KOPT-K1 (cell line): ENCODE measurements around the gene RRP15.
A peak's percentile ranks its signal among the peaks of the same experiment; 100 is the strongest.

Experiments
- H3K27ac ChIP-seq: fragments of 200-600 bp; sonication (generic); 2 replicates; pipeline ENCODE4 v1.5.1; 2016; ENCODE audit warnings: antibody characterized with exemption, mild to moderate bottlenecking, low read depth, low read length; ENCODE audit not compliant: poor library complexity, severe bottlenecking
- H3K36me3 ChIP-seq: fragments of 200-600 bp; sonication (generic); 2 replicates; pipeline ENCODE4 v1.5.1; 2017; ENCODE audit warnings: antibody characterized with exemption, mild to moderate bottlenecking, low read length, moderate library complexity; ENCODE audit not compliant: insufficient read depth
- H3K9me3 ChIP-seq: fragments of 200-600 bp; sonication (generic); 2 replicates; pipeline ENCODE4 v1.5.1; 2017; ENCODE audit warnings: antibody characterized with exemption, low read length, mild to moderate bottlenecking; ENCODE audit not compliant: insufficient read depth, poor library complexity, severe bottlenecking

The RRP15 gene

DNA sequence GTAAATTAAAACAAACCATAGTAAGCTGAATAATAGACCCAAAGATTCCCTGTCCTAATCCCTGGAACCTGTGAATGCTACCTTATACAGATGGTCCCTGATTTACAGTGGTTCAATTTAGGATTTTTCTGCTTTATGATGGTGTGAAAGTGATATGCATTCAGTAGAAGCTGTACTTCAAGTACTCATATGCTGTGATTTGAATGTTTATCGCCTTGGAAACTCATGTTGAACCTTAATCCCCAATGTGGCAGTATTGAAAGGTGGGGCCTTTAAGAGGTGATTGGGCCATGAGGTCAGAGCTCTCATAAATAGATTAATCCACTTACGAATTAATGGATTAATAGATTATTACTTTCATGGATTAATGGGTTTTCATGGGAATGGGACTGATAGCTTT is 10.6 kb upstream of the RRP15 start:
- no peaks in the 10 kb centered on the region for H3K36me3 ChIP-seq
- no peaks in the 10 kb centered on the region for H3K9me3 ChIP-seq
- H3K27ac ChIP-seq = no peak overlapping the region

DNA sequence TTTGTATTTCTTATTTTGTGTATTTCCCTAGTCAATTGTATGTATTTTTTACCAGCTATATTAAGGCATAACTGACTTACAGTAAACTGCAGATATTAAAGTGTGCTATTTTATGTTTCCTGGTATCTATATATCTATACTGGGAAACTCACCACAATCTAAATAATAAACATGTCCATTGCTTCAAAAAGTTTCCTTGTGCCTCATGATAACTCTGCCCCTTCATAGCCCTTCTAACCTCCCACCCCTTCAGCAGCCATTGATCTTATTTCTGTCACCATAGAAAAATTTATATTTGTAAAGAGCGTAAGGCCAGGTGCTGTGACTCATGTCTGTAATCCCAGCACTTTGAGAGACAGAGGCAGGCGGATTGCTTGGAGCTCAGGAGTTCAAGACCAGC is 9.3 kb upstream of the RRP15 start:
- no peaks in the 10 kb centered on the region for H3K36me3 ChIP-seq
- no peak overlapping the region for H3K27ac ChIP-seq

DNA sequence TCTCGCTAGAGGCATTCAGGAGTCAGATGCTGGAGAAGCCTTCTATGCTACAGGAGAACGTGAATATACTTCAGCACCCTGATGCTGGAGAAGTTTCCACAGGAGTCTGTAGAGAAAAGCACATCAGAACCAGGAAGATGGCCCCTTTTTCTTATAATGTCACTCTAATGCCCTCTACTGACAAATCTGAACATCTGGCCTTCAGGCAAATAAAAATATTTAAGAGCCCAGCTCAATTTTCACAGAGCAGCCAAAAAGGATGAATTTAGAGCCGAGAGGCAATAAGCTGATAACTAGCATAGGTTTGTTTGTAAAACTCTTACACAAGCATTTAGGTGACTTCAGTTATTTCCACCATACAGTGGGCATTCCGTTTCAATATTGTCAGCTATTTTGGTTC is 3.8 kb upstream of the RRP15 start:
- no peak overlapping the region for H3K27ac ChIP-seq
- no peaks in the 10 kb centered on the region for H3K36me3 ChIP-seq
- H3K9me3 ChIP-seq = no peaks in the 10 kb centered on the region

More for the DNA sequence above, 9.3 kb upstream of the RRP15 start:
- H3K9me3 ChIP-seq = no peaks in the 10 kb centered on the region

DNA sequence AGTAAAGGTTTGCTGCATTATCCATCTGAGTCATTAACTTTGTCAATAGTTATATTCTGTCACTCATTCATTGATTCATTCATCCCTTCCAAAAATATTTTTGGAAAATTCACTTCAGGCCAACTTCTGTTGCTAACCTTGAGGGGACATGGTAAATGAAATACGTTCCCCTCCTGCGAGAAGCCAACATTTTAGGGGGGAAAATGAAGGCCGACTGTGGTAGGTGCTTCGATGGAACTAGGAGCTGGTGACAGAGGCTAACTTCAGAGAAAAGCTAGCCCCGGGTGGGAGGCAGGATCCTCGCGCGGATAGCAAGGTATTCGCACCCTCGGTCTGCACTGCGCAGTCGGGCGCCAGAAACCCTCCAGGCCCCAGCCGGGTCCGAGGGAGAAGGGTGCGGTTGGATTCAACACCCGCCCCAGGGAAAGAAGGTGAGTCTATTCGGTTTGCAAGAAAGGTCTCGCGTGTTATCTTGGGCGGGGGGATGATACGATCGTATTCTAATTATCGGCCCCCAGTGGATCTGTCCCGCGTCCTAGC is 646 bp upstream of the RRP15 start:
- Histone ChIP-seq H3K36me3 (no peaks in the 10 kb centered on the region), H3K9me3 (no peaks in the 10 kb centered on the region), H3K27ac (peak overlapping the region; percentile 65)

DNA sequence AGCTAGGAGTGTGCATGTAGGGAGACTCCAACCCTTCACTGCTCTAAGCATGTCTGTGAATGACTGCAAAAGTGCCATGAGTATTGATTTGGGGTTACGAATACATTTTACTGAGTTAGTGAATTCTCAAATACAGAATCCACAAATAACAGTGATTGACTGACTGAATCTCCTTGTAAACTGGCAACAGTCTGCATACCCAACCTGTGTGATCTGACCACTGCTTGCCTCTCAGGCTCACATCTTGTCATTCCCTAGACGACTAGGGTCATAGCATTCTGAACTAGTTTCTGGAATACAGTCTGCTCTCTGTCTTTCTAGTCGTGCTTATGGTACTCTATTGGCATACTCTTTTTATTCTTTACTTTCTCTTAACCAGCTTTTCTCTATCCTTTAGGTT is 7.4 kb downstream of the RRP15 start:
- Histone ChIP-seq H3K36me3 (peaks cover 21% of the 10 kb centered on the region), H3K9me3 (no peaks in the 10 kb centered on the region), H3K27ac (no peak overlapping the region)

DNA sequence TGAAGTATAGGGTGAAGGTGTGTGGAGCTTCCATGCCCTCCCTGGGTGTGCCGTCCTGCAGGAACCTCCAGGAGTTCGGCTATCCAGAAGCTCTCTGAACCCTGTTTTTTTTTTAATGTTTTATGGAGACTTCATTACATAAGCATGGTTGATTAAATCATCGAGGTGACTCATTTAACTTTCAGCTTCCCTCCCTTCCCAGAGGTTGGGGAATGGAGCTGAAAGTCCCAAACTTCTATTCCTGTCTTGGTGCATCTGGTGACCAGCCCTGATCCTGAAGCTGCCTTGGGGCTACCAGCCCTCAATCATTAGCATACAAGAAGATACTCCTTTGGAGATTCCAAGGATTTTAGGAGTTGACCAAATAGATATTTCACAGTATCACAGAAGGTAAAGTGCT is 9.5 kb downstream of the RRP15 start:
- H3K9me3 ChIP-seq = no peaks in the 10 kb centered on the region
- H3K36me3 ChIP-seq = peaks cover 21% of the 10 kb centered on the region
- H3K27ac ChIP-seq = no peak overlapping the region

DNA sequence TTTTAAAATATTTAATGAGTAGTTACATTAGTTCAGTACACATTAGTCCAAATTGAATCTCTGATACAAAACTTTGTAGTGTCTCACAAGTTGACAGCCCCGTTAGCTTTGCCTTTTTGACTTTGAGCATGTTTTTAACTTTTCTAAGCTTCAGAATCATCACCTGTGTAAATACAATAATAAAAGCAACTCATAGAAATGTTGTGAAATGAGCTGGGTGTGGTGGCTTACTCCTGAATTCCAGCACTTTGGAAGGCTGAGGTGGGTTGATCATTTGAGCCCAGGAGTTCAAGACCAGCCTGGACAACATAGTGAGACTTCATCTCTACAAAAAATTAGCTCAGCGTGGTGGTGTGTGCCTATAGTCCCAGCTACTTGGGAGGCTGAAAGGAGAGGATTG is 11.1 kb downstream of the RRP15 start:
- Histone ChIP-seq H3K36me3 (peaks cover 23% of the 10 kb centered on the region), H3K27ac (no peak overlapping the region), H3K9me3 (no peaks in the 10 kb centered on the region)

DNA sequence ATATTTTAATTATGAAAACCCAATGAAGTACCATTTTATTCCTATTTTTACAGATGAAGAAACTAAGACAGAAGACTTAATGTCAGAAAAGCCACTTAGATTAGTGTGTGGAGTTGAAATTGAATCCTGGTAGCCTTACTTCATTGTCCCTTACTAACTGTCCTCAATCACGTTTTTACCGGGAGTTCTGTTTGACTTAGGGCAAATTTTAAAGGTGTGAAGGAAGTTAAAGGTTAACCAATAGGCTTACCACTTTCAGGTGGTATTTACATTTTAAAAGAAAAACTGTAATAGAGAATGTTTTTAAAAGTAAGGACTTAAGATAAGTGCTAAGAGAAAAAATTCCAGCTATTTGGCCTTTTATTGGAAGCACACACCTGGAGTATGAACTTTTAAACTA is 12.4 kb downstream of the RRP15 start:
- H3K36me3 ChIP-seq = peaks cover 33% of the 10 kb centered on the region
- H3K27ac ChIP-seq = no peak overlapping the region

DNA sequence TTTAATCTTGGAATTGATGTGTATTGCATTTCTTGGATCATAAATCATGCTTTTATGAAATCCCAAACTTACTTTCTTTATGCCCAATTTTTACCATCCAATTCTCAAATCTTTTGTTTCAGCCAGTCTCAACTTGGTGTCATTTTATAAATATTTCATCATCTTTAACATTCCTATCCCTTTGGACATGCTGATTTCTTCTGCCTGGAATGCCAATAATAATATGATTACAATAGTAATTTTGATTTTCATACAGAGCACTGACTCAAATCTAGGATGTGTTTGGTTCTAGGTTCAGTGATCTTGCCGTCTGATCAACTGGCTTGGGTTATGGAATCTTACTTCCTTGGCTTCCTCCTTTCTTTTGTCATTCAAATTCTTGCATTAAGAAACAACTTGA is 12.8 kb downstream of the RRP15 start:
- Histone ChIP-seq H3K27ac (no peak overlapping the region), H3K36me3 (peaks cover 37% of the 10 kb centered on the region), H3K9me3 (no peaks in the 10 kb centered on the region)

More for the DNA sequence above, 12.4 kb downstream of the RRP15 start:
- no peaks in the 10 kb centered on the region for H3K9me3 ChIP-seq

DNA sequence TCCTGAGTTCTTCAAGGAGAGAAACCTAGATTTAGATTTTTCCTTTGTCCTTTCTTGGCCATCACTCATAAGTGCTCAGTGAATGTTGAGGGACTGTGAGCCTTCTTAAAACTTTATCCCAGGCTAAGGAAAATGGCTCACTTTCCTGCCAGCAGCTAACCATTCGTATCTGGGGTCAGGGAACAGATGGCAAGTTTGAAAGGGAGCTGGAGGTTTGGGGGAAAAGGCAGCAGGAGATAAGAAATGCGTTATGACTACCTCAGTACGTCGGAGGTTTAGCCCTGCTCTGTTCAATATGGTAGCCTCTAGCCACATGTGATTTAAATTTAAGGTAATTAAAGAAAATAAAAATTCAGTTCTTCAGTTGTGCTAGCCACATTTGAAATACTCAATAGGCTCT is 13.3 kb downstream of the RRP15 start:
- H3K36me3 ChIP-seq = peaks cover 43% of the 10 kb centered on the region
- H3K27ac ChIP-seq = no peak overlapping the region
- no peaks in the 10 kb centered on the region for H3K9me3 ChIP-seq

DNA sequence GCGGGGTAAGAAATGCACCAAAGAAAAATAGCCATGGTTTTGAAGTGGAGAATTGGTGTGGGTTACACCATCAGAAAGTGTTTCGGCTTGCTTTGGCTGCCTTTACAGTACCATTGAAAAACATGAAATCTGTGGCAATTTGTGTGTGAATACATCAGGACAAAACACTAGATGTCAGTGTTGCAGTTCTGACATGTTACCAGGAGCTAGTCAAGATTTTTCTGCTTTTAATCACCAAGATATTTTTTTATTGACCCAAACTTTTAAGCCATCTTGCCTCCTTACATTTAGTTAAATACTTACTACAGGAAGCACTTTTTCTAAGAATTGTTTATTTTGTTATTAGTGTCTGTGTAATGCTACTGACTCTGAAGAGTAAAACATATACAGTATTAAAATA is 14.3 kb downstream of the RRP15 start:
- Histone ChIP-seq H3K36me3 (peaks cover 42% of the 10 kb centered on the region), H3K27ac (no peak overlapping the region), H3K9me3 (no peaks in the 10 kb centered on the region)

DNA sequence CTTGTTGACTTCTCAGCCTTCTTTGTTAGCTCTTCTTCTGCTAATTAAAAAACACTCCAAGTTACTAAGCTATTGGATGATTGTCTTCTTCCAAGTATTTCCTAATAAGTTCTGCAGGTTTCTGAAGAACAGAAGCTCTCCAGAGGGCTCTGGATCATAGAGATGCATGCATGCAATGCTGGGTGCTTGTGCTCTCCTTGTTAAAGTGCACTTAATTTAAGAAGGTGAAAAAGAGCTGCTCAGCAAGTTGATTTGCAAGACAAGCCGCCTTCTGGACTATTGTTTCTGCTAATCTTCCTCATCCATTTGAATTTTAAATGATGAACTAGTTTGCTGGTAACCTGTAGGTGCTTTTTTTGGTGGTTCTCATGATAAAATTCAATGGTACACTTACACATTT is 16.1 kb downstream of the RRP15 start:
- no peaks in the 10 kb centered on the region for H3K9me3 ChIP-seq
- H3K36me3 ChIP-seq = peaks cover 47% of the 10 kb centered on the region
- no peak overlapping the region for H3K27ac ChIP-seq

DNA sequence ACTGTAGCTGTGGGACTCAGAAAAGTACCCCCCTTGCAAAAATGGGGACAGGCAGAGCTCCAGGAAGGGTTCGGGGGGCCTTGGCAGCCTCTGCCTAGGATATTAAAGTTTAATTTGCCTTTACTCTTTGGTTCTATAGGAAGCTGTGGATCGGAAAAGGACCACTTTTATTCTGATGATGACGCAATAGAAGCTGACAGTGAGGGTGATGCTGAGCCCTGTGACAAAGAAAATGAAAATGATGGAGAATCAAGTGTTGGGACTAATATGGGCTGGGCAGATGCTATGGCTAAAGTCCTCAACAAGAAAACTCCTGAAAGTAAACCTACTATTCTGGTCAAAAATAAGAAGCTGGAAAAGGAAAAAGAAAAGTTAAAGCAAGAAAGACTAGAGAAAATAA is 17.1 kb downstream of the RRP15 start:
- Histone ChIP-seq H3K36me3 (peaks cover 51% of the 10 kb centered on the region), H3K27ac (no peak overlapping the region), H3K9me3 (no peaks in the 10 kb centered on the region)

DNA sequence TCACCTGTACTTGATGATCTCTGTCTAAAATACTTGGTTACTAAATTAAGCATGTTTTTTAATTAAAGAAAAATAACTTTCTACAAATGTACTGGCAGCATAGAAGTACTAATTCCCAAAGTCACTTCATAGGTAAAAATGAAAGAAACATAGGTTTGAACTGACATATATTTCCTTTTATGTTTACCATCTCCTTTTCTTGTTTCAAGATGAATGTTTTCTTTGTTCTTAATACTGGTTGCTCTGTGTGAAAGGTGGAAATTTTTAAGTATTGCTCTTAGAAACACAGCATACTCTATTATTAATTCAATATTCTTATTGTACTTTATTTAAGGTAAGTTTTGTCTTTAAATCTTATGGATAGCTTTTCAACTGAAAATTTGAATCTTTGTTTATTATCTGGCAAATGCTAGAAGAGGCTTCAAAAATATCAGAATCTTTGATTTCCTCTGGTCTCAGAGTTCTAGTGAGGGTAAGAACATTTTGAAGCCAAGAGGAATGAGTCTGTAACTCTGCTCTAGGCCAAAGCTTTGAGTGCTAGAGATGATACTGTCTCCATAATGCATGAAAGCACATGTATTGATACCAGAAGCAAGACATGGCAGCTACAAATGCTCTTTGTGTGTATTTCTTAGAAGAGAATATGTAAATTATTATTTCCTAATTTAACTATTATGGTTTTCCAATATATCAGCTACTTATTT is 18.2 kb downstream of the RRP15 start:
- no peak overlapping the region for H3K27ac ChIP-seq
- peaks cover 63% of the 10 kb centered on the region for H3K36me3 ChIP-seq
- H3K9me3 ChIP-seq = no peaks in the 10 kb centered on the region

DNA sequence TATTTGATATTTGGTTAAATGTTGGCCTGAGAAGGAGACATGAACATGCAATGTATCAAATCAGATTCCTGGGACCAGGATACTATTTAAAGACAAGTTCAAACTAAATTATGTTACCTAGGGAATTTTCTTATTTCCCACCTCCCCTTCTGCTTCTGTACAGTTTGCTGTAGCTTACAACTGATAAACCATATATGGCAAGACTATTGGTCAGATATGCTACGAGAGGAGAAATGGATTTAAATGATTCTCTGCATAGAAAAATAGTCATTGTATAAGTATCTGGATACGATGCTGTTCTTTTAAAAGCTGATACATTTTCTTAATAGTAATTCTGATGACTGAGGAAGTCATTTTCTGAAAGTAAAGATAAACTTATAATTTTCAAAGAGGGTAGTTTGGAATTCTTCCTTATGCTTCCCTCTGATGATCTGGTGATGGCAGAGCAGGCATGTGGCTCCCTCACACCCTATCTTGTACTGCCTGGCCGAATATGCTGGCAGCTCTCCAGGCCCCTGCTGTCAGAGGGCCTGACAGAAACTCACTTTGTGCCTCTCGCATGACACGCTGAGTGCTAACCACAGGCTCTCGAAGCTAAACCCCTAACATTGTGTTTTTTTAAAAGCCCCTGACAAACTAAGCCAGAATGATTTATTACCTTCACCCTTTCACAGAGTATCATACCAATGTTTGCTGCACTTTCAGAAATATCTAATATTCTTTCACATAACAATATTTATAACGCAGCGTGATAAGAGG is 19.4 kb downstream of the RRP15 start:
- Histone ChIP-seq H3K27ac (no peak overlapping the region), H3K9me3 (no peaks in the 10 kb centered on the region), H3K36me3 (peaks cover 74% of the 10 kb centered on the region)
